ENCODE data around the gene NPR3. TPM values are rescaled to one million over a fixed set of nuclear protein-coding genes. Genes with fewer than 3 reads are reported as not detected.

NPR3 gene
- total and polyA plus RNA-seq, 2 of the 8 experiments (the other 6 are each of a cell fraction or from before 2014, with no cell fraction given), result not detected

GRCh38 chr5:32735512-32735911 lies 24.4 kb downstream of the NPR3 start (continued):
- no peak for TF ChIP-seq TAF7 (optimal IDR thresholded peaks at IDR 0.05; ENCODE audit: borderline replicate concordance, low read depth, low read length)
- no peak for TF ChIP-seq EP300 (IDR thresholded peaks at IDR 0.05; ENCODE audit: borderline replicate concordance in 1 of 2, low read depth in 2 of 2, low read length in 2 of 2)
- no peak for TF ChIP-seq POLR2AphosphoS5 (IDR thresholded peaks at IDR 0.05; ENCODE audit: low read depth, low read length)
- no peak for TF ChIP-seq TAF1 (IDR thresholded peaks at IDR 0.05; ENCODE audit: low read depth, low read length)
- no peak for TF ChIP-seq RFX5 (IDR thresholded peaks at IDR 0.05; ENCODE audit: borderline replicate concordance, low read depth, low read length)
- no peak for TF ChIP-seq NANOG (IDR thresholded peaks at IDR 0.05; ENCODE audit: insufficient read depth, low read depth, low read length, poor library complexity, severe bottlenecking)
- no peak for TF ChIP-seq CREB1 (IDR thresholded peaks at IDR 0.05)
- TF ChIP-seq BCL11A (IDR thresholded peaks at IDR 0.05; ENCODE audit: low read depth in 2 of 2, low read length in 2 of 2), result no peak
- no peak for TF ChIP-seq NRF1 (IDR thresholded peaks at IDR 0.05; ENCODE audit: low read depth, low read length)
- TF ChIP-seq SIN3A (conservative IDR thresholded peaks at IDR 0.05 in 1 of 2, IDR thresholded peaks at IDR 0.05 in 1 of 2; ENCODE audit: low read depth in 1 of 2, low read length in 2 of 2), result no peak
- no peak for TF ChIP-seq SRF (IDR thresholded peaks at IDR 0.05; ENCODE audit: low read depth, low read length)
- no peak for TF ChIP-seq RXRA (IDR thresholded peaks at IDR 0.05; ENCODE audit: insufficient read depth, low read depth, low read length)
- no peak for TF ChIP-seq PHF8 (conservative IDR thresholded peaks at IDR 0.05; ENCODE audit: low read depth, low read length)
- TF ChIP-seq GABPA (IDR thresholded peaks at IDR 0.05; ENCODE audit: borderline replicate concordance, insufficient read depth, low read length), result no peak
- no peak for TF ChIP-seq GTF2F1 (IDR thresholded peaks at IDR 0.05; ENCODE audit: borderline replicate concordance, low read depth, low read length)
- TF ChIP-seq CEBPB (IDR thresholded peaks at IDR 0.05; ENCODE audit: low read depth, low read length), result no peak

Measured in H1 (cell line).